Epithelial cell of prostate (primary cell): ENCODE results near the gene IRAK2.
"Not testable (repeated sequence)": the region's sequence is repeated elsewhere in the genome, so short reads cannot be mapped to it uniquely, and the experiment has no call there.

Experiments used
- DNase-seq: peaks from one replicate; pipeline ENCODE4 v3.0.0-alpha.2; 2011; ENCODE audit warnings: low read depth, low spot score
- H3K27ac ChIP-seq: fragments of 450-650 bp; 2 replicates; pipeline ENCODE4 v1.5.1; 2017; ENCODE audit warnings: mild to moderate bottlenecking

Gene IRAK2

DNA sequence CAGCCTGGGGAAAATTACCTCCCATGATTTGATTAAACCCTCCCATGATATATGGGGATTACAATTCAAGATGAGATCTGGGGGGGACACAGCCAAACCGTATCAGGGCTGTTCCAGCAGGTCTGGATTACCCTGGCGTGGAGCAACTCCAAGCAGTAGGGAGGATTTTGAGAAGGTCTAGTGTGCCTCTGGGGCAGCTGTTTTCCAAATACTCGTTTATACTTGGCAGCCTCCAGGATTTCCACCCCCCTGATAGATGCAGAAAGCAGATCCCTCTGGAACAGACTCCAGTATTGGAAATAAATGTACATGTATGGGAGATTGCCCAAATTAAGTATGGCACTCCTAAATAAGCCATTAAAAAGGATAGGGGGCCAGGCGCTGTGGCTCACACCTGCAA, 7.7 kb upstream of the IRAK2 start:
- H3K27ac ChIP-seq: no peak overlapping the region
- DNase-seq: no peak

GRCh38 chr3:10158555-10158954, 6.2 kb upstream of the IRAK2 start:
- not testable (repeated sequence) for H3K27ac ChIP-seq, DNase-seq

- DNase-seq: no peak
- no peak overlapping the region for H3K27ac ChIP-seq
Observed at GRCh38 chr3:10160346-10160745, 4.4 kb upstream of the IRAK2 start.

GRCh38 chr3:10160925-10161324, 3.8 kb upstream of the IRAK2 start:
- DNase-seq: no peak
- no peak overlapping the region for H3K27ac ChIP-seq

- no peak overlapping the region for H3K27ac ChIP-seq
- no peak for DNase-seq
Observed at GRCh38 chr3:10162185-10162584, 2.5 kb upstream of the IRAK2 start.

DNA sequence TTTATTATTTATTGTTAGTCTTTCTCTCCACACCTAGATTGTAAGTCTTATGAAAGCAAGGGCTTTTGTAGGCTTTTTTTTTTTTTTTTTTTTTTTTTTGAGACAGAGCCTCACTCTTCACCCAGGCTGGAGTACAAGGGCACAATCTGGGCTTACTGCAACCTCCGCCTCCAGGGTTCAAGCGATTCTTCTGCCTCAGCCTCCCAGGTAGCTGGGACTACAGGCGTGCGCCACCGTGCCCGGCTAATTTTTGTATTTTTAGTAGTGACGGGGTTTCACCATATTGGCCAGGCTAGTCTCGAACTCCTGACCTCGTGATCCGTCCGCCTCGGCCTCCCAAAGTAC, 546 bp upstream of the IRAK2 start:
- not testable (repeated sequence) for H3K27ac ChIP-seq, DNase-seq

DNA sequence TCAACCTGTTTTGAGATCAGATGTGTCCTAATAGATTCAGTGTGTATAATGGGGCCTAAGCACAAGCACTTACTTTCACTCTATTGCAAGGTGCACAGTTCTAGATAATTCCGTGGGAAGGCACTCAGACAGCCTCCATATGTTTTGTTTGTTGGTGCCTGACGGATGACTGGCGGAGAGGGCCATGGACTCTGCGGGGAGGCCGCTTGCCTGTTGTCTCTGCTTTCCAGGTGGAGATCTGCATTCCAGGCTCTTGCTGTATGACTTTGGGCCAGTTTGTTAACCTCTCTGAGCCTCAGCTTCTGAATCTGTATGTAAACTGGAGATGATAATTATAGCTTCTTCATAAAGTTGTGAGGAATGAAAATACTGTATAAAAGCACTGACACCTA, 1.5 kb downstream of the IRAK2 start:
- no peak for DNase-seq
- H3K27ac ChIP-seq: no peak overlapping the region

DNA sequence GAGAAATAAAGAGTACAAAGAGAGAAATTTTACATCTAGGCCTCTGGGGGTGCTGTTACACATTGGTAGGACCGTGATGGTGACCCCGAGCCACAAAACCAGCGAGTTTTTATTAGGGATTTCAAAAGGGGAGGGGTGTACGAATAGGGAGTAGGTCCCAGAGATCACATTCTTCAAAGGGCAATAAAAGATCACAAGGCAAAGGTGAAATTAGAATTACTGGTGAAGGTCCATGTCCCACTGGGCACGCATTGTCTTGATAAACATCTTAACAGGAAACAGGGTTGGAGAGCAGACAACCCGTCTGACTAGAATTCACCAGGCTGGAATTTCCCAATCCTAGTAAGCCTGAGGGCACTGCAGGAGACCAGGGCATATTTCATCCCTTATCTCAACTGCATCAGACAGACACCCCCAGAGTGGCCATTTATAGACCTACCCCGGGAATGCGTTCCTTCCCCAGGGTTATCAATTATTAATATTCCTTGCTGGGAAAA, 4.3 kb downstream of the IRAK2 start:
- DNase-seq: no peak

DNA sequence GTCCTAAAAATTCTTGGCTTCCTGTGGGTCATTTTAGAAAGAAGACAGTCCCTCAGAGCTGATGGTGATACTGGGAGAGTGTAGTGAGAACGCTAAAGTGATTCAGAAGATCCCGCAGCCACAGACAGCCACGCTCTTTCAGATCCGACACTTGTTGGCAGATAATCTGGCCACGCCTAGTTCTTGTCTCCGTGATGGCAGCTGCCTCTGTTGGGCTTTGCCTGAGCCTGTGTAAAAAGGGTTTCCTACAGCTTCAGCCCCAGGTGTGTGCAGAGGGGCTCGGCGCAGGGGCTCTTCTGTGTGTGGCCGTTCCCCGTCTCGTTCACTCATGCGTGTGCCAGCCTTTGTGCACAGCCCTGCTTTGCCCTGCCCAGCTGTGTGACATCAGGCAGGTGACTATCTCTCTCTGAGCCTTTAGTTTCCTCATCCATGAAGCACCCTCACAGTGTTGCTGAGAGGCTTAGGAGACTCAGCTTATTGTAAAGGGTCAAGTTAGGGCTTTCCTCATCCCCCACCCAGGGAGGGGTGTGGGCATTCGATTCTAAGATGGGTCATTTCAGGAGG, 6.3 kb downstream of the IRAK2 start:
- no peak overlapping the region for H3K27ac ChIP-seq
- no peak for DNase-seq

More for the DNA sequence above, 4.3 kb downstream of the IRAK2 start:
- H3K27ac ChIP-seq: no peak overlapping the region

- H3K27ac ChIP-seq: no peak overlapping the region
- no peak for DNase-seq
Observed at GRCh38 chr3:10173095-10173925, 8.6 kb downstream of the IRAK2 start.

DNA sequence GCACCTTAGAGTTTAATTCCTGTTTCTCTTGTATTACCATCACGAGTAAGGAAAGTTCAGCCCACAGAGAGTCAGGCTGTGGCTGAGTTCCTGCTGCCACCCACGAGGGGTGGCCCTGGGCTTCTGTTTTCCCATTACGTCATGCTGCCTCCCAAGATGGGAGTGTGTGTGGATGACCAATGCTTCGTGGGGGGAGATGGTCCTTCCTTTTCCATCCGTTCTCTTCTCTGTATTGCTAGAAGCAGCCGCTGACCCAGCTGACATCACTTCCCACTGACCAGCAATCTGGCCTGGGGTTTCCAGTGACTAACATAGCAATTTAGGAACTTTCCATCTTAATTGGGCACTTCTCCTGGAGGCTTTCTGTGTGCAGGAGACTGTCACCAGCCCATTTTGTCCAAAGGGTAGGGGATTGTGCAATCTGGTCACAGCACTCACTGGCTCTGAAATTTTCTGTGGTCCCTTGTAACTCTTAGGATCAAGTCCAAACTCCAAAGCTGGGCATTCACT, 9.3 kb downstream of the IRAK2 start:
- no peak overlapping the region for H3K27ac ChIP-seq
- no peak for DNase-seq

DNA sequence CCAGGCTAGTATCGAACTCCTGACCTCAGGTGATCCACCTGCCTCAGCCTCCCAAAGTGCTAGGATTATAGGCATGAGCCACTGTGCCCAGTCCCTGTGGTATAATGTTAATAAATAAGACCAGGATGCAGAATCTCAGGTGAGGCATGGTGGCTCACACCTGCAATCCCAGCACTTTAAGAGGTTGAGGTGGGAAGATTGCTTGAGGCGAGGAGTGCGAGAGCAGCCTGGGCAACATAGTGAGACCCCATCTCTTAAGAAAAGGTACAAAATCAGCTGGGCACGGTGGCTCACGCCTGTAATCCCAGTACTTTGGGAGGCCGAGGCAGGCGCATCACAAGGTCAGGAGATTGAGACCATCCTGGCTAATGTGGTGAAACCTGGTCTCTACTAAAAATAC, 10.6 kb downstream of the IRAK2 start:
- not testable (repeated sequence) for DNase-seq, H3K27ac ChIP-seq

GRCh38 chr3:10176150-10176549, 11.4 kb downstream of the IRAK2 start:
- DNase-seq, H3K27ac ChIP-seq: not testable (repeated sequence)

GRCh38 chr3:10177737-10178136, 13.0 kb downstream of the IRAK2 start:
- no peak for DNase-seq
- H3K27ac ChIP-seq: no peak overlapping the region

- no peak for DNase-seq
- no peak overlapping the region for H3K27ac ChIP-seq
Observed at GRCh38 chr3:10178892-10179291, 14.2 kb downstream of the IRAK2 start.

DNA sequence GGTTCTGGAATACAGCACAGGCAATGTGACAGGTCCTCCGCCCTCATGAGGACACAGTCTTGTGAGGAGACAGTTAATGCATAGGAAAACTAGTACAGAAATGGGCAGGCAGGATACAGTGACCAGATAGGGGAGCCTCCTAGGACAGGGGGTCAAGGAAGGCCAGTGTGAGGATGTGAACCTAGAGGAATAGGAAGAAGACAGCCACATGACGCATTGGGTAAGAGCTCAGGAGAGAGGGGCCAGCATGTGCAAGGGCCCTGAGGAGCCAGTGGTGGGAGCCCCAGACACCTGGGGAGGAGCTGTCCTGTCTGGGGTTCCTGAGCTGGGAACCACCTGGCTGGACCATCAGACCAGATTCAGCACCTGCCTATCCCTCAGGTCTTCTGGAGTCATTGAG, 15.6 kb downstream of the IRAK2 start:
- DNase-seq: no peak
- H3K27ac ChIP-seq: no peak overlapping the region

DNA sequence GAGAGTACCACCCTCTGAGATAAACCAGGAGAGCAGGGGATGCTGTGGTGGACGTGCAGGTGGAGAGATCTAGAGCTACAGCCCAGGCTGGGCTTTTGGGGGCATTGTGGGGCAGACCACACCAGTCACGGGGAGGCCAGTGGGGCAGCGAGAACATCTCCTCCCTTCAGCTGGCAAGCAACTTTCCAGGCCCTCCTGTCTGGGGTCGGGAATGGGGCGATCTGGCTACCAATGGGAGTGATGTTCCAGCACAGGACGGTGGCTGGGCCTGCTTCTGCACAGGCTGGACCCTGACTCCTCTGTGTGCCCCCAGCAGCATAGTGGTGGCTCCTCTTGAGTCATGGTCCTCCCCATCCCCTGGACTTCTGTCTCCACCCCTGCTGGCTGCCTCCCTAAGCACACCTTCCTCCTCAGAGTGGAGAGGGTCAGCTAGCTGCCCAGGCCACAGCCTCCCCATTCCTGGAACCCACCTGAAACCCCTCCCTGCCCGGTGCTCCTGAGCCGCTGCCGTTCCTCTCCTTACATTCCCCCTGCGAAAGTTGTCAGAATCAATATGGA, 16.1 kb downstream of the IRAK2 start:
- no peak for DNase-seq
- no peak overlapping the region for H3K27ac ChIP-seq

DNA sequence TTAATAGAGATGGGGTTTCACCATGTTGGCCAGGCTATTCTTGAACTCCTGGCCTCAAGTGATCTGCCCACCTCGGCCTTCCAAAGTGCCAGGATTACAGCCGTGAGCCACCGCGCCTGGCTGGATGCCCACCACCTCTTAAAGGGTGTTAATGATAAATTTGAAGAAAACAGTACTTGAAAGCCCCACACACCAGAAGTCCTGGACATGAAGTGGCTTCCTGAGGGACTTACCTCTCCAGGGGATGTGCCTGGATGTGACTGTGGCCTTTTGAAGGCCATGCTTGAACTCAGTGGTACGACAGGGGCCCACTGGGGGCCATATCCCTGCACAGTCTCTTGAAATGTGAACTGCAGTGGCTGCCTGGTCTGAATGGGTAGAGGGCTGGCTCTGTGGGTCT, 18.2 kb downstream of the IRAK2 start:
- no peak for DNase-seq
- H3K27ac ChIP-seq: no peak overlapping the region

GRCh38 chr3:10184250-10184649, 19.5 kb downstream of the IRAK2 start:
- DNase-seq: no peak
- H3K27ac ChIP-seq: peak overlapping the region; percentile 8

GRCh38 chr3:10185804-10186762, 21.4 kb downstream of the IRAK2 start:
- no peak overlapping the region for H3K27ac ChIP-seq
- DNase-seq: no peak
